CD4-positive, CD25-positive, alpha-beta regulatory T cell (primary cell): ENCODE results near the gene ZNF43. TPM values are rescaled to one million over a fixed set of nuclear protein-coding genes. Genes with fewer than 3 reads are reported as not detected.
"Not testable (repeated sequence)": the region's sequence is repeated elsewhere in the genome, so short reads cannot be mapped to it uniquely, and the experiment has no call there.

Source experiments
- ATAC-seq, 2 donors: fragments of 150-1000 bp; cut with Tn5 transposase; one replicate each; pipeline ENCODE4 v1.10.0; 2021; ENCODE audit warnings: low read depth in 2 of 2, moderate number of reproducible peaks in 2 of 2, moderate library complexity in 1 of 2
- DNase-seq, 3 donors: peaks; one replicate each; pipeline versions ENCODE4 v3.0.0 to v3.0.0-alpha.2; 2012 to 2022; ENCODE audit warnings: mixed read lengths in 1 of 3
- H3K27ac ChIP-seq: one replicate; pipeline ENCODE4 v1.7.0; 2013; ENCODE audit warnings: mild to moderate bottlenecking, low read length; ENCODE audit not compliant: insufficient read depth, poor library complexity, severe bottlenecking
- H3K27me3 ChIP-seq: one replicate; pipeline ENCODE4 v1.7.0; 2013; ENCODE audit warnings: low read length; ENCODE audit not compliant: control insufficient read depth, insufficient read depth
- H3K36me3 ChIP-seq: one replicate; pipeline ENCODE4 v1.7.0; 2013; ENCODE audit warnings: mild to moderate bottlenecking, low read length, moderate library complexity; ENCODE audit not compliant: control insufficient read depth, insufficient read depth
- H3K4me1 ChIP-seq: 2 replicates; pipeline ENCODE4 v1.7.0; 2013; ENCODE audit warnings: mild to moderate bottlenecking, low read length; ENCODE audit not compliant: insufficient read depth, control insufficient read depth, poor library complexity, severe bottlenecking
- H3K4me3 ChIP-seq: one replicate; pipeline ENCODE4 v1.7.0; 2013; ENCODE audit warnings: low read depth, mild to moderate bottlenecking, low read length, moderate library complexity
- H3K9me3 ChIP-seq, 2 experiments: 1 replicate in 1 of 2; 2 replicates in 1 of 2; pipeline ENCODE4 v1.7.0; 2013; ENCODE audit warnings: low read length in 2 of 2, mild to moderate bottlenecking in 1 of 2, moderate library complexity in 1 of 2; ENCODE audit not compliant: control insufficient read depth in 2 of 2
- H3K27ac Mint-ChIP-seq, 3 donors: one replicate each; pipeline ENCODE4 v1.8.0; 2020 to 2022; ENCODE audit warnings: mild to moderate bottlenecking in 3 of 3, mixed read lengths in 3 of 3, moderate library complexity in 2 of 3
- H3K27me3 Mint-ChIP-seq: one replicate; pipeline ENCODE4 v1.8.0; 2022; ENCODE audit warnings: mild to moderate bottlenecking, mixed read lengths
- H3K36me3 Mint-ChIP-seq: one replicate; pipeline ENCODE4 v1.8.0; 2020; ENCODE audit warnings: mixed read lengths
- H3K4me1 Mint-ChIP-seq, 4 donors: one replicate each; pipeline ENCODE4 v1.8.0; 2020 to 2022; ENCODE audit warnings: mixed read lengths in 4 of 4, mild to moderate bottlenecking in 1 of 4
- H3K4me3 Mint-ChIP-seq, 4 donors: one replicate each; pipeline ENCODE4 v1.8.0; 2020 to 2022; ENCODE audit warnings: mild to moderate bottlenecking in 4 of 4, mixed read lengths in 4 of 4, moderate library complexity in 3 of 4
- H3K9me3 Mint-ChIP-seq, 7 donors: one replicate each; pipeline ENCODE4 v1.8.0; 2020 to 2022; ENCODE audit warnings: mixed read lengths in 7 of 7, mild to moderate bottlenecking in 3 of 7, moderate library complexity in 2 of 7
- polyA plus RNA-seq, 4 donors: library from polyadenylated mRNA; unstranded; fragments of 300-500 nt; fragmentation: Illumina TruSeq; gene quantifications; one replicate each; pipeline ENCODE4 v1.2.3, GENCODE V29; 2021
- total RNA-seq: library from RNA; stranded (reverse); gene quantifications from one replicate; pipeline ENCODE4 v1.2.3, GENCODE V29; 2022

The ZNF43 gene
- total and polyA plus RNA-seq, 5 donors from 2014 or later = 12.2 to 25.6 (median 14.1) TPM

DNA sequence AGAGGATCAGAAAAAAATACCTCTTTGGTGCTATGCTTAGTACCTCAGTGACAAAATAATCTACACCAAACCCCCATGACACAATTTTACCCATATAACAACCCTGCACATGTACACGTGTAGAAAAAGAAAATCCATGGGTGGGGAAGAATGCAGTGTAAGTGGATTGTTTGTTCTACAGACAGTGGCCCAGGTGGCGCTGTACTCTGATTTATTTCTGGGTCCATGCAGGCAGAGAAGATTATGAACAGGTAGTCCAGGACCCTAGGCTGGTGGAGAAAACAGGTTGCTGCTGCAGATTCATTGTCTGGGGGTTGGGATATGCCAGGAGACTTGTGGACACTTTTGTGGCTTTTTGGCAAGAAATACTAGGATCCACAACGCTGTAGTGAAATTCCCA lies 77.7 kb downstream of the ZNF43 start:
- Mint-ChIP-seq H3K27me3 (no peaks in the 10 kb centered on the region), H3K27ac (no peak overlapping the region), H3K4me1 (peaks cover 5 to 29% (median 16%) of the 10 kb centered on the region in 4 donors), H3K9me3 (peaks cover 0 to 27% (median 11%) of the 10 kb centered on the region in 7 donors), H3K36me3 (peaks cover 73% of the 10 kb centered on the region), H3K4me3 (peak overlapping the region in 1 of 4 donors; percentile 5)
- Histone ChIP-seq H3K9me3 (peaks cover 13 to 47% of the 10 kb centered on the region in 2 experiments), H3K36me3 (peaks cover 57% of the 10 kb centered on the region), H3K27ac (no peak overlapping the region), H3K27me3 (no peaks in the 10 kb centered on the region), H3K4me1 (no peaks in the 10 kb centered on the region), H3K4me3 (no peak overlapping the region)
- DNase-seq (no peak), ATAC-seq (no peak)

DNA sequence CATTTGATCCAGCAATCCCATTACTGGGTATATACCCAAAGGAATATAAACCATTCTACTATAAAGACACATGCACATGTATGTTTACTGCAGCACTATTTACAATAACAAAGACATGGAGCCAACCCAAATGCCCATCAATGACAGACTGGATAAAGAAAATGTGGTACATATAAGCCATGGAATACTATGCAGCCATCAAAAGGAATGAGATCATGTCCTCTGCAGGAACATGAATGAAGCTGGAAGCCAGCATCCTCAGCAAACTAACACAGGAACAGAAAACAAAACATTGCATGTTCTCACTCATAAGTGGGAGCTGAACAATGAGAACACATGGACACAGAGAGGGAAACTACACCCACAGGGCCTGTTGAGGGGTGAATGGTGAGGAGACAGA lies 80.4 kb downstream of the ZNF43 start:
- H3K4me3 ChIP-seq, ATAC-seq, DNase-seq, H3K4me1 ChIP-seq, H3K27me3 ChIP-seq, H3K27ac ChIP-seq, H3K27me3 Mint-ChIP-seq, H3K27ac Mint-ChIP-seq: not testable (repeated sequence)
- Mint-ChIP-seq H3K36me3 (peaks cover 70% of the 10 kb centered on the region), H3K9me3 (peaks cover 0 to 29% (median 9%) of the 10 kb centered on the region in 7 donors), H3K4me1 (peaks cover 4 to 19% (median 13%) of the 10 kb centered on the region in 4 donors), H3K4me3 (peak overlapping the region in 2 of 4 donors; percentile 11 to 64)
- peaks cover 64% of the 10 kb centered on the region for H3K36me3 ChIP-seq
- H3K9me3 ChIP-seq = peaks cover 25 to 58% of the 10 kb centered on the region in 2 experiments

Other genes starting within 250 kb of the ZNF43 start
- 6.2 TPM for gene ZNF100, start 68.6 kb downstream of the ZNF43 start, total RNA-seq
- 10 to 100 TPM in 1 of 4 donors, 1 to 10 TPM in 3; 4.3 to 11.4 (median 8.8) TPM for gene ZNF100, start 68.6 kb downstream of the ZNF43 start, polyA plus RNA-seq
- gene ZNF208, start 174.8 kb upstream of the ZNF43 start, total RNA-seq = 1.0 TPM
- gene ZNF208, start 174.8 kb upstream of the ZNF43 start, polyA plus RNA-seq = 1 to 10 TPM in 1 of 4 donors, under 1 TPM in 2, not detected in 1; 0.47 to 1.3 (median 0.72) TPM
- gene ZNF257, start 216.3 kb upstream of the ZNF43 start, total RNA-seq = 2.6 TPM
- gene ZNF257, start 216.3 kb upstream of the ZNF43 start, polyA plus RNA-seq = 1 to 10 TPM; 2.5 to 7.5 (median 3.8) TPM